B cell (primary cell): ENCODE results near the gene TTC21A. TPM values are rescaled to one million over a fixed set of nuclear protein-coding genes. Genes with fewer than 3 reads are reported as not detected.

ENCODE experiments used
- ATAC-seq: fragments of 200-7000 bp; cut with Tn5 transposase; one replicate; pipeline ENCODE4 v1.10.0; 2021; ENCODE audit warnings: low read depth, mild to moderate bottlenecking, moderate number of reproducible peaks, moderate library complexity
- CTCF ChIA-PET: fragments of 350-600 bp; sonication (Branson Sonifier 250); formaldehyde crosslinking; loops from one replicate; lab custom pipeline; 2021; ENCODE audit warnings: antibody characterized with exemption, inconsistent platforms; lab: Charles Lee
- POLR2A ChIA-PET: fragments of 350-600 bp; sonication (Branson Sonifier 250); formaldehyde crosslinking; loops from one replicate; lab custom pipeline; 2021; ENCODE audit warnings: antibody characterized with exemption; lab: Charles Lee
- DNase-seq: peaks from one replicate; pipeline ENCODE4 v3.0.0; 2013
- H2AFZ ChIP-seq: 2 replicates; pipeline ENCODE4 v1.6.1; 2012; ENCODE audit warnings: mild to moderate bottlenecking, low read depth, low read length; ENCODE audit not compliant: insufficient read depth, poor library complexity, severe bottlenecking
- H3K27ac ChIP-seq, 2 donors: 1 replicate in 1 of 2; 2 replicates in 1 of 2; pipeline ENCODE4 v1.5.1; 2012 to 2013; ENCODE audit warnings: low read length in 2 of 2, mild to moderate bottlenecking in 2 of 2, moderate library complexity in 1 of 2
- H3K27me3 ChIP-seq, 4 experiments: fragments of 200-600 bp in 1 of 4; sonication (generic) in 1 of 4; replicated peaks in 1 of 4; 1 replicate in 2 of 4; 2 replicates in 2 of 4; pipeline versions ENCODE4 v1.6.1 to v1.7.0; 2013 to 2016; ENCODE audit warnings: low read length in 3 of 4, mild to moderate bottlenecking in 2 of 4, mixed read lengths in 1 of 4, moderate library complexity in 1 of 4; ENCODE audit not compliant: insufficient read depth in 4 of 4, control insufficient read depth in 3 of 4; ENCODE audit errors: control extremely low read depth in 1 of 4
- H3K36me3 ChIP-seq, 2 experiments: replicated peaks in 1 of 2; 1 replicate in 1 of 2; 2 replicates in 1 of 2; pipeline versions ENCODE4 v1.6.1 to v1.7.1; 2013; ENCODE audit warnings: low read length in 1 of 2; ENCODE audit not compliant: insufficient read depth in 2 of 2, control insufficient read depth in 1 of 2; ENCODE audit errors: control extremely low read depth in 1 of 2, extremely low read depth in 1 of 2
- H3K4me1 ChIP-seq, 2 donors: fragments of 200-600 bp in 1 of 2; sonication (generic) in 1 of 2; 1 replicate in 1 of 2; 2 replicates in 1 of 2; pipeline versions ENCODE4 v1.5.1 to v1.6.1; 2013 to 2017; ENCODE audit warnings: low read length in 2 of 2; ENCODE audit not compliant: control insufficient read depth in 2 of 2, insufficient read depth in 2 of 2
- H3K4me2 ChIP-seq: replicated peaks from 2 replicates; pipeline ENCODE3; 2012; ENCODE audit warnings: mild to moderate bottlenecking, low read depth, low read length; ENCODE audit not compliant: poor library complexity, severe bottlenecking
- H3K4me3 ChIP-seq, 5 experiments: fragments of 200-600 bp in 1 of 5; sonication (generic) in 1 of 5; 1 replicate in 3 of 5; 2 replicates in 2 of 5; pipeline versions ENCODE4 v1.5.1 to v1.7.0; 2011 to 2016; ENCODE audit warnings: low read length in 4 of 5, mild to moderate bottlenecking in 4 of 5, low read depth in 2 of 5, control low read depth in 1 of 5, moderate library complexity in 1 of 5; ENCODE audit not compliant: insufficient read depth in 1 of 5; ENCODE audit errors: control extremely low read depth in 1 of 5, extremely low read depth in 1 of 5
- H3K79me2 ChIP-seq: fragments of 200-600 bp; sonication (generic); one replicate; pipeline ENCODE4 v1.6.0; 2016; ENCODE audit warnings: low read length; ENCODE audit not compliant: control insufficient read depth, insufficient read depth
- H3K9ac ChIP-seq: fragments of 200-600 bp; sonication (generic); 2 replicates; pipeline ENCODE4 v1.6.1; 2017; ENCODE audit warnings: mild to moderate bottlenecking, low read length, moderate library complexity
- H3K9me3 ChIP-seq, 3 donors: one replicate each; pipeline versions ENCODE4 v1.6.1 to v1.7.1; 2013; ENCODE audit warnings: low read length in 2 of 3; ENCODE audit not compliant: control insufficient read depth in 2 of 3, insufficient read depth in 1 of 3; ENCODE audit errors: control extremely low read depth in 1 of 3
- H4K20me1 ChIP-seq: 2 replicates; pipeline ENCODE4 v1.6.0; 2012; ENCODE audit warnings: mild to moderate bottlenecking, low read length; ENCODE audit not compliant: insufficient read depth, control insufficient read depth, poor library complexity, severe bottlenecking
- H3K27ac Mint-ChIP-seq: one replicate; pipeline ENCODE4 v1.8.0; 2021; ENCODE audit warnings: mixed read lengths
- H3K27me3 Mint-ChIP-seq: one replicate; pipeline ENCODE4 v1.8.0; 2021; ENCODE audit warnings: mixed read lengths
- H3K4me1 Mint-ChIP-seq: one replicate; pipeline ENCODE4 v1.8.0; 2021; ENCODE audit warnings: mixed read lengths
- H3K4me3 Mint-ChIP-seq: one replicate; pipeline ENCODE4 v1.8.0; 2021; ENCODE audit warnings: mixed read lengths
- H3K9me3 Mint-ChIP-seq: one replicate; pipeline ENCODE4 v1.8.0; 2022; ENCODE audit warnings: mixed read lengths; ENCODE audit not compliant: insufficient read depth
- CTCF ChIP-seq: fragments of 200-600 bp; IDR thresholded peaks from one replicate; pipeline ENCODE4 v1.8.0; 2022; ENCODE audit warnings: antibody characterized with exemption, mild to moderate bottlenecking
- EZH2 ChIP-seq: IDR thresholded peaks from 2 replicates; pipeline ENCODE4 v1.6.1; 2012; ENCODE audit warnings: borderline replicate concordance, low read depth, mild to moderate bottlenecking, moderate library complexity, low read length; ENCODE audit not compliant: insufficient read depth, poor library complexity, severe bottlenecking
- WGBS: methylation state at CpG from one replicate; pipeline ENCODE4 v1.1.5; 2013; ENCODE audit warnings: missing lambda C conversion rate; ENCODE audit not compliant: insufficient coverage; 5-methylcytosine and 5-hydroxymethylcytosine counted together
- intact Hi-C: fragments of 100-400 bp; cut with micrococcal nuclease; formaldehyde crosslinking; loops from one replicate; pipeline ENCODE4 v1.10.0; 2022
- polyA plus RNA-seq: library from polyadenylated mRNA; depleted of rRNA; stranded (reverse); fragments of >200 nt; gene quantifications from 2 replicates; pipeline ENCODE4 v1.2.3, GENCODE V29; 2012
- total RNA-seq, 2 donors: library from RNA; stranded (reverse); fragments of 120-200 nt in 1 of 2; gene quantifications; 1 replicate in 1 of 2; 2 replicates in 1 of 2; pipeline versions ENCODE4 v1.2.3 to v1.2.4, GENCODE V29; 2013 to 2022

TTC21A gene
- total and polyA plus RNA-seq, 2 donors (not counting 1 experiment from before 2014, with no cell fraction given), result 49.2 to 106 TPM

GRCh38 chr3:39125841-39126500 lies 18.5 kb downstream of the TTC21A start:
- Histone ChIP-seq H3K4me1 (peaks cover 53 to 56% of the 10 kb centered on the region in 2 donors), H3K79me2 (no peaks in the 10 kb centered on the region), H3K9me3 (no peaks in the 10 kb centered on the region), H2AFZ (no peak overlapping the region), H4K20me1 (no peaks in the 10 kb centered on the region), H3K36me3 (peaks cover 0 to 28% of the 10 kb centered on the region in 2 experiments), H3K27ac (no peak overlapping the region), H3K27me3 (no peaks in the 10 kb centered on the region), H3K4me2 (no peak overlapping the region), H3K9ac (no peak overlapping the region), H3K4me3 (no peak overlapping the region)
- Mint-ChIP-seq H3K27me3 (no peaks in the 10 kb centered on the region), H3K4me3 (no peak overlapping the region), H3K27ac (peak overlapping the region; percentile 11), H3K9me3 (no peaks in the 10 kb centered on the region), H3K4me1 (peaks cover 68% of the 10 kb centered on the region)
- no peak for DNase-seq
- 83% methylated on average over 10 of the region's 12 CpGs for whole genome bisulfite sequencing
- no peak for ATAC-seq
- intact Hi-C loops, result no loop called here
- CTCF ChIA-PET, result interaction anchor here (0.7 to 5.8 kb wide), 12 partner anchors 8 to 165 kb away, joined by 3 to 49 read pairs (median 6); partner anchors contain the start of genes GORASP1 and TTC21A
- POLR2A ChIA-PET, result no interaction called here
- no peak for TF ChIP-seq CTCF
- TF ChIP-seq EZH2, result no peak

GRCh38 chr3:39126532-39127071 lies 19.1 kb downstream of the TTC21A start:
- 24% methylated on average over 5 of the region's 6 CpGs for WGBS
- ATAC-seq, result peak; percentile 37
- H3K9me3 Mint-ChIP-seq, result no peaks in the 10 kb centered on the region
- no peaks in the 10 kb centered on the region for H3K27me3 Mint-ChIP-seq
- no peak for TF ChIP-seq CTCF
- Histone ChIP-seq H2AFZ (no peak overlapping the region), H3K36me3 (peaks cover 0 to 30% of the 10 kb centered on the region in 2 experiments), H3K27ac (no peak overlapping the region), H3K4me1 (peaks cover 47 to 50% of the 10 kb centered on the region in 2 donors), H3K9me3 (no peaks in the 10 kb centered on the region), H3K9ac (no peak overlapping the region), H3K27me3 (no peaks in the 10 kb centered on the region), H4K20me1 (no peaks in the 10 kb centered on the region), H3K4me2 (peak overlapping the region; percentile 34), H3K79me2 (no peaks in the 10 kb centered on the region), H3K4me3 (no peak overlapping the region)
- POLR2A ChIA-PET, result interaction anchor here (0.9 to 1.0 kb wide), 2 partner anchors 18 to 22 kb away, joined by 3 to 4 read pairs; no protein-coding TSS in a partner anchor
- intact Hi-C loops, result no loop called here
- peak overlapping the region; percentile 62 for H3K27ac Mint-ChIP-seq
- peak; percentile 50 for DNase-seq
- H3K4me3 Mint-ChIP-seq, result peak overlapping the region; percentile 11
- peaks cover 62% of the 10 kb centered on the region for H3K4me1 Mint-ChIP-seq
- CTCF ChIA-PET, result interaction anchor here (0.8 to 5.8 kb wide), 13 partner anchors 8 to 165 kb away, joined by 3 to 49 read pairs (median 4); partner anchors contain the start of genes GORASP1 and TTC21A
